ENCODE data around the gene PCNA.

GRCh38 chr20:5168651-5169396, 49.1 kb upstream of the PCNA start:
- TF ChIP-seq CTCF (IDR thresholded peaks at IDR 0.05 in 8 of 11, conservative IDR thresholded peaks at IDR 0.05 in 3 of 11) (no peak), POLR2AphosphoS5 (IDR thresholded peaks at IDR 0.05) (peak; percentile 43 to 68 (median 51)), POLR2A (IDR thresholded peaks at IDR 0.05) (no peak)
